DND-41 (cell line): ENCODE data around the gene MBD2.

Source experiments
- EZH2 ChIP-seq: IDR thresholded peaks from 3 replicates; pipeline ENCODE4 v1.6.1; 2012; ENCODE audit warnings: borderline replicate concordance, low read depth, mild to moderate bottlenecking, moderate library complexity, low read length, inconsistent platforms; ENCODE audit not compliant: severe bottlenecking
- TF ChIP-seq, protein P1 (sequence below): IDR thresholded peaks from 2 replicates; pipeline ENCODE4 v1.5.1; 2012; ENCODE audit warnings: borderline replicate concordance, low read length, moderate library complexity, mild to moderate bottlenecking; ENCODE audit not compliant: poor library complexity, severe bottlenecking; ENCODE audit errors: extremely low read depth

- TF ChIP-seq, protein P1, sequence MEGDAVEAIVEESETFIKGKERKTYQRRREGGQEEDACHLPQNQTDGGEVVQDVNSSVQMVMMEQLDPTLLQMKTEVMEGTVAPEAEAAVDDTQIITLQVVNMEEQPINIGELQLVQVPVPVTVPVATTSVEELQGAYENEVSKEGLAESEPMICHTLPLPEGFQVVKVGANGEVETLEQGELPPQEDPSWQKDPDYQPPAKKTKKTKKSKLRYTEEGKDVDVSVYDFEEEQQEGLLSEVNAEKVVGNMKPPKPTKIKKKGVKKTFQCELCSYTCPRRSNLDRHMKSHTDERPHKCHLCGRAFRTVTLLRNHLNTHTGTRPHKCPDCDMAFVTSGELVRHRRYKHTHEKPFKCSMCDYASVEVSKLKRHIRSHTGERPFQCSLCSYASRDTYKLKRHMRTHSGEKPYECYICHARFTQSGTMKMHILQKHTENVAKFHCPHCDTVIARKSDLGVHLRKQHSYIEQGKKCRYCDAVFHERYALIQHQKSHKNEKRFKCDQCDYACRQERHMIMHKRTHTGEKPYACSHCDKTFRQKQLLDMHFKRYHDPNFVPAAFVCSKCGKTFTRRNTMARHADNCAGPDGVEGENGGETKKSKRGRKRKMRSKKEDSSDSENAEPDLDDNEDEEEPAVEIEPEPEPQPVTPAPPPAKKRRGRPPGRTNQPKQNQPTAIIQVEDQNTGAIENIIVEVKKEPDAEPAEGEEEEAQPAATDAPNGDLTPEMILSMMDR = no peak
- TF ChIP-seq EZH2 = no peak
Observed at GRCh38 chr18:54173250-54173649, 51.2 kb downstream of the MBD2 start.
